Mesendoderm (in vitro differentiated cells): ENCODE results near the gene CPED1.

Experiments
- DNase-seq: peaks from one replicate; pipeline ENCODE4 v3.0.0; 2013
- H2AK5ac ChIP-seq: 2 replicates; pipeline ENCODE4 v1.6.1; 2013; ENCODE audit warnings: low read length, inconsistent platforms
- H2BK120ac ChIP-seq: 2 replicates; pipeline ENCODE4 v1.6.1; 2013; ENCODE audit warnings: low read depth, mild to moderate bottlenecking, low read length, moderate library complexity, mixed read lengths
- H2BK15ac ChIP-seq: replicated peaks from 2 replicates; pipeline ENCODE4 v1.6.1; 2013; ENCODE audit warnings: low read depth, mild to moderate bottlenecking, moderate library complexity
- H2BK5ac ChIP-seq: 2 replicates; pipeline ENCODE4 v1.6.1; 2013; ENCODE audit warnings: low read length, inconsistent platforms
- H3K18ac ChIP-seq: 2 replicates; pipeline ENCODE4 v1.6.1; 2013; ENCODE audit warnings: mild to moderate bottlenecking, low read length, mixed read lengths
- H3K23ac ChIP-seq: one replicate; pipeline ENCODE4 v1.6.1; 2013; ENCODE audit warnings: low read length
- H3K27ac ChIP-seq: 2 replicates; pipeline ENCODE4 v1.5.1; 2013; ENCODE audit warnings: low read depth, mild to moderate bottlenecking, inconsistent platforms, low read length, moderate library complexity
- H3K27me3 ChIP-seq: 2 replicates; pipeline ENCODE4 v1.6.1; 2013; ENCODE audit warnings: low read length, control low read depth, mild to moderate bottlenecking, inconsistent platforms; ENCODE audit not compliant: insufficient read depth, poor library complexity
- H3K36me3 ChIP-seq: 2 replicates; pipeline ENCODE4 v1.6.1; 2013; ENCODE audit warnings: low read length, inconsistent platforms; ENCODE audit not compliant: control insufficient read depth, insufficient read depth
- H3K4ac ChIP-seq: one replicate; pipeline ENCODE4 v1.6.1; 2013; ENCODE audit warnings: low read depth, mild to moderate bottlenecking, low read length, moderate library complexity
- H3K4me1 ChIP-seq: 2 replicates; pipeline ENCODE4 v1.6.1; 2013; ENCODE audit warnings: low read depth, low read length, inconsistent platforms; ENCODE audit not compliant: control insufficient read depth
- H3K4me2 ChIP-seq: 2 replicates; pipeline ENCODE4 v1.6.1; 2013; ENCODE audit warnings: low read length
- H3K4me3 ChIP-seq: 2 replicates; pipeline ENCODE4 v1.5.1; 2013; ENCODE audit warnings: mild to moderate bottlenecking, low read length
- H3K56ac ChIP-seq: one replicate; pipeline ENCODE4 v1.6.1; 2013; ENCODE audit warnings: low read length
- H3K79me1 ChIP-seq: 2 replicates; pipeline ENCODE4 v1.6.1; 2013; ENCODE audit warnings: low read length, inconsistent platforms
- H3K79me2 ChIP-seq: 2 replicates; pipeline ENCODE4 v1.6.1; 2013; ENCODE audit warnings: mild to moderate bottlenecking, low read length; ENCODE audit not compliant: control insufficient read depth, insufficient read depth
- H3K9ac ChIP-seq: 2 replicates; pipeline ENCODE4 v1.6.1; 2013; ENCODE audit warnings: low read length, inconsistent platforms
- H4K5ac ChIP-seq: one replicate; pipeline ENCODE4 v1.6.1; 2013; ENCODE audit warnings: low read length
- H4K8ac ChIP-seq: one replicate; pipeline ENCODE4 v1.6.1; 2013; ENCODE audit warnings: low read depth, mild to moderate bottlenecking, control low read depth, low read length, moderate library complexity
- WGBS: extraction: QIAGEN DNeasy Blood & Tissue Kit; methylation state at CpG from one replicate; pipeline ENCODE4 v1.1.7; 2013; ENCODE audit warnings: low lambda C conversion rate, missing lambda C conversion rate; ENCODE audit not compliant: insufficient coverage; ENCODE audit errors: extremely low coverage; 5-methylcytosine and 5-hydroxymethylcytosine counted together

CPED1 gene

DNA sequence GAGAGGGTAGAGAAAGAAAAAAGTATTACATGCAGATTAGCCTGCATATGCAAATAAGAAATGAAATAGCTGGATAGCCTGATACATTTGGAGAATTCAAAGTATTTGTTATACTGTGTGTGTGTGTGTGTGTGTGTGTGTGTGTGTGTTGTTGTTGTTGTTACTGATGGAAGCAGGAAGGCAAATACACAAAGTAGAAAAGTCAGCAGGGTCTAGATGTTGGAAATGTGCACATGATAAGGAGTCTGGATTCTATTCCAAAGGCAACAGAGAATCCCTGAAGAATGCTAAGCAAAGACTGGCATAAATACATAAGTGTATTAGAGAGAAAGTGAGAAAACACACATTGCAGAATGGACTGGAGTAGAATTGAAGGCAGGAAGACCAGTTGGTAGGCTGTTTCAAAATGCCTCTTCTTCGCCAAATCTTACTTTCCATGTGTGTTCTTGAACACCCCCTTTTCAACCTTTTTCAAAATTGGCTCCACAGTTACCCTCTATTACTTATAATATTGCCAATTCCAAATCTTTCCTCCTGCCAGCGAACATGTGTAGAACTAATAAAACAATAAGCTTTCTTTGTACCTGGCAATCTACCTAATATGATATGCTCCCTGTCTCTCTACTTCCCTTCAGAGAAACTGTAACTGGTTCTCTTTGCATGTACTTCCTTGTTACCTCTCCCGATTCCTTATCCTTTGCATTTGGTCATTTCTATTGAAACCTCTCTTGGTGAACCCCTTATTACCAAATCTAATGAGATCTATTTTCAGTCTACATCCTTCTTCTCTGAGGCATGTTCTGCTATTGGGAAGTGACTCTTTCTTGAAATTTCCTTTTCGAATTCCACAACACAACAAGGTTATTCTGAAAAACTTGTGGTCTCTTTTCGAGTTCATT is 6.2 kb downstream of the CPED1 start:
- H3K27me3 ChIP-seq, result no peaks in the 10 kb centered on the region
- H3K79me2 ChIP-seq, result no peaks in the 10 kb centered on the region

GRCh38 chr7:120995654-120996053 is 7.1 kb downstream of the CPED1 start:
- no peak overlapping the region for H2AK5ac ChIP-seq
- no peaks in the 10 kb centered on the region for H3K27me3 ChIP-seq
- H2BK15ac ChIP-seq, result no peak overlapping the region
- H3K4me2 ChIP-seq, result no peak overlapping the region
- WGBS, result no CpG with 5 or more reads among the region's 2 CpGs
- no peak overlapping the region for H3K23ac ChIP-seq
- H3K79me2 ChIP-seq, result no peaks in the 10 kb centered on the region
- H3K9ac ChIP-seq, result no peak overlapping the region
- H4K8ac ChIP-seq, result no peak overlapping the region
- H3K4ac ChIP-seq, result no peak overlapping the region
- H3K56ac ChIP-seq, result no peak overlapping the region
- H4K5ac ChIP-seq, result no peak overlapping the region
- no peak overlapping the region for H3K18ac ChIP-seq
- H3K27ac ChIP-seq, result no peak overlapping the region
- no peaks in the 10 kb centered on the region for H3K4me1 ChIP-seq
- H3K36me3 ChIP-seq, result no peaks in the 10 kb centered on the region
- no peak overlapping the region for H2BK120ac ChIP-seq
- no peak overlapping the region for H3K4me3 ChIP-seq
- no peak for DNase-seq
- no peaks in the 10 kb centered on the region for H3K79me1 ChIP-seq
- no peak overlapping the region for H2BK5ac ChIP-seq

More for the DNA sequence above, 6.2 kb downstream of the CPED1 start:
- H4K5ac ChIP-seq, result no peak overlapping the region
- no peak overlapping the region for H3K4me3 ChIP-seq
- H2BK5ac ChIP-seq, result no peak overlapping the region
- H3K4me2 ChIP-seq, result no peak overlapping the region
- no peak overlapping the region for H3K4ac ChIP-seq
- no peak overlapping the region for H2BK120ac ChIP-seq
- no peaks in the 10 kb centered on the region for H3K36me3 ChIP-seq
- WGBS, result no CpG with 5 or more reads among the region's 5 CpGs
- H3K4me1 ChIP-seq, result no peaks in the 10 kb centered on the region
- no peak for DNase-seq
- H3K18ac ChIP-seq, result no peak overlapping the region
- H3K23ac ChIP-seq, result no peak overlapping the region
- H2BK15ac ChIP-seq, result no peak overlapping the region
- no peaks in the 10 kb centered on the region for H3K79me1 ChIP-seq
- no peak overlapping the region for H3K56ac ChIP-seq
- no peak overlapping the region for H2AK5ac ChIP-seq
- no peak overlapping the region for H3K27ac ChIP-seq
- no peak overlapping the region for H3K9ac ChIP-seq
- no peak overlapping the region for H4K8ac ChIP-seq

DNA sequence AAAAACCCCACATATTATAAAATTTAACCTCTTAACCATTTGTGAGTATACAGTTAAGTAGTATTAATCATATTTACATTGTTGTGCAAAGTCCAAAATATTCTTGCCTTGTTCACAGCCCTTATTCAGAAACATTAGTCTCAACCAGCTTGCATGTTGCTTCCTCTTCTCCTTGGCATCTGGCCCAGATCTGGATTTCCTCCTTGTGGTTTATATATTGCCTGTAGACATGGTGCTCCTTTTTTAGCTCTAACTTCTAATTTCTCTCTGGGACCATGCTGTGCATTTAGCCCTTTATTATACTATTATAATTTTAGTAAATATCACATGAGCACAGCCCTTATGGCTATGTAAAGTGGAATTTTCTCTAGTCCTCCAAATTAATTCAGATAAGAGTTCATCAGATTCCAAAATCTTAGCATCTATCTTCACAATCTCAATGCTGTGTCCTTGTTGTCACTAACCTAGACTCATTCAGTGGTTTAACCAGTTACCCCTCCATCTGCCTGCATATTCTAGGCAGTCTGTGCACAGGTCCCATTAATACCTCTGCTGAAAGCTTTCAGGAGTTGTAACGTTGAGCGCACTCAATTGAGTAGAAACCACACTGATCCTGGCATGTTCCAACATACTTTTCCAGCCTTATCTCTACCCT is 7.9 kb downstream of the CPED1 start:
- H3K9ac ChIP-seq, result no peak overlapping the region
- no peak overlapping the region for H2BK120ac ChIP-seq
- H3K27me3 ChIP-seq, result no peaks in the 10 kb centered on the region
- no peaks in the 10 kb centered on the region for H3K79me2 ChIP-seq
- H4K5ac ChIP-seq, result no peak overlapping the region
- H3K18ac ChIP-seq, result no peak overlapping the region
- no peak overlapping the region for H3K56ac ChIP-seq
- no peak overlapping the region for H2BK15ac ChIP-seq
- no peak overlapping the region for H2AK5ac ChIP-seq
- H3K79me1 ChIP-seq, result no peaks in the 10 kb centered on the region
- no peak overlapping the region for H4K8ac ChIP-seq
- H3K4me2 ChIP-seq, result no peak overlapping the region
- H3K36me3 ChIP-seq, result no peaks in the 10 kb centered on the region
- no CpG with 5 or more reads among the region's 2 CpGs for WGBS
- no peak overlapping the region for H3K27ac ChIP-seq
- no peak for DNase-seq
- no peak overlapping the region for H3K23ac ChIP-seq
- H3K4me3 ChIP-seq, result no peak overlapping the region
- no peaks in the 10 kb centered on the region for H3K4me1 ChIP-seq
- no peak overlapping the region for H2BK5ac ChIP-seq
- H3K4ac ChIP-seq, result no peak overlapping the region

- Histone ChIP-seq H3K4me1 (no peaks in the 10 kb centered on the region), H3K27ac (no peak overlapping the region), H3K4me2 (no peak overlapping the region), H3K18ac (no peak overlapping the region), H3K79me1 (no peaks in the 10 kb centered on the region), H3K23ac (no peak overlapping the region), H2AK5ac (no peak overlapping the region), H2BK15ac (no peak overlapping the region), H3K79me2 (no peaks in the 10 kb centered on the region), H3K4me3 (no peak overlapping the region), H2BK5ac (no peak overlapping the region), H3K36me3 (no peaks in the 10 kb centered on the region), H3K56ac (no peak overlapping the region), H4K8ac (no peak overlapping the region), H3K9ac (no peak overlapping the region), H3K4ac (no peak overlapping the region), H3K27me3 (no peaks in the 10 kb centered on the region), H4K5ac (no peak overlapping the region), H2BK120ac (no peak overlapping the region)
- no peak for DNase-seq
These were observed 8.5 kb downstream of the CPED1 start for GRCh38 chr7:120996988-120997345.

- Histone ChIP-seq H3K79me2 (no peaks in the 10 kb centered on the region), H3K27me3 (no peaks in the 10 kb centered on the region), H2AK5ac (no peak overlapping the region), H3K56ac (no peak overlapping the region), H3K9ac (no peak overlapping the region), H3K18ac (no peak overlapping the region), H3K4ac (no peak overlapping the region), H2BK5ac (no peak overlapping the region), H3K4me3 (no peak overlapping the region), H2BK15ac (no peak overlapping the region), H3K36me3 (no peaks in the 10 kb centered on the region), H3K79me1 (no peaks in the 10 kb centered on the region), H2BK120ac (no peak overlapping the region), H3K4me1 (no peaks in the 10 kb centered on the region), H4K8ac (no peak overlapping the region), H4K5ac (no peak overlapping the region), H3K23ac (no peak overlapping the region), H3K27ac (no peak overlapping the region), H3K4me2 (no peak overlapping the region)
- no peak for DNase-seq
- no CpG with 5 or more reads among the region's 7 CpGs for WGBS
These were observed 9.5 kb downstream of the CPED1 start for GRCh38 chr7:120997882-120998474.
